Activated T-helper 9 cell treated with anti-CD3 and anti-CD28 coated beads, Interleukin-2, amount 50 U/mL, for 16 hours (primary cell): Measurements from ENCODE around the gene ASB18.
"Not testable (repeated sequence)": the region's sequence is repeated elsewhere in the genome, so short reads cannot be mapped to it uniquely, and the experiment has no call there.

Source experiments
- DNase-seq: peaks from one replicate; pipeline ENCODE4 v3.0.0-alpha.2; 2020; ENCODE audit warnings: low read depth

The ASB18 gene

DNA sequence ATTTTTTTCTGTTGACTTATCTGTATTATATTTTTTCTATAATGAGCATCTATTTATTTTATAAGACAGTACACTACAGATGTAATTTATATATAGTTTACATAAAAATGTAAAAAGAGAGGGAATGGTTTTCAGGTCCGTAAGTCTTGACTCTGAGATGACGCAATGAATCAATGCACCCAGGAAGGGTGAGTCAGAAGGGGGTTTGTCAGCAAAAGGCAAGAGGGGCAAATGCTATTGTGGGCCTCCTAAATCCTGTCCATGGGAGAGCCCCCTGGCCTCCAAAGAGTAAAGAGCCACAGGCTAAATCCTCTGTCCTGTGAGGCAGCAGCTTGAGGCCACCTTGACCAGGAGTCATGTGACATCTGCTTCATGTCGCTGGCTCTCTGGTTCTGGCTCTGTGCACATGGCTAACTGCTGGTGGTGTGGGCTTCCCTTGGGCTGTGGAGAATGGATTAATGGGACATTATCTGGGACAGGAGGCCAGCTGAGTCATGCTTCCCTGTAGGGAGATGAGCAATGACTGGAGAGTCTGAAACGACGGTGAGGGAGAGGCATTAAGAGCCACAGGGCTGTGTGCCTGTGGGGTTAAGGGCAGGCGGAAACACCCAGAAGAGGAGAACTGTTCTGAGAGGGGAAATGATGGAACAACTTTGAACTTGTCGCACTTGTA lies 22.8 kb upstream of the ASB18 start:
- no peak for DNase-seq

DNA sequence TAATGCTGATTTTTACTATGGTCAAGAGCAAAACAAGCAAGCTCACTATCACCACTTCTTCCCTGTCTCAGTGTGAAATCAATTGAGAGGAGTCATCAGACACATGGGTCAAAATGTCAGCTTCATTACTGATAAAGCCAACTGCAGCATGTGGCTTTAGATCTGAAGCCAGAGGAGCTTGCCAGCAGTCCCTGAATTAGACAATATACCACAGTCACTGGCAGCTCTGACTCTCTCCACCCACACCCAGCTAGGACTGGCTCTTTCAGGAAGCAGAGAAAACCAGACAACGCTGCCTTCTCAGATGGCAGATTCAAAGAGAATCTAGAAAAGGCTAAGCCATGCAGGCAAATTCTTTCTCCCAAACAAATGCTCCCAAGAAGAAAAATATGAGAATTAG lies 20.0 kb upstream of the ASB18 start:
- DNase-seq = no peak

GRCh38 chr2:236282406-236282805 lies 18.2 kb upstream of the ASB18 start:
- DNase-seq = no peak

DNA sequence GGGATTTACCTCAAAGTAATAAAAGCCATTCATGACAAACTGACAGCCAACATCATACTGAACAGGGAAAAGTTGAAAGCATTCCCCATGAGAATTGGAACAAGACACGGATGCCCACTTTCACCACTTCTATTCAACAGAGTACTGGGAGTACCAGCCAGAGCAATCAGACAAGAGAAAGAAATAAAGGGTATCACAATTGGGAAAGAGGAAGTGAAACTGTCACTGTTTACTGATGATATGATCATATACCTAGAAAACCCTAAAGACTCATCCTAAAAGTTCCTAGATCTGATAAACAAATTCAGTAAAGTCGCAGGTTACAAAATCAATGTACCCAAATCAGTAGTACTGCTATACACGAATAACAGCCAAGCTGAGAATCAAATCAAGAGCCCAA lies 17.2 kb upstream of the ASB18 start:
- DNase-seq = no peak

DNA sequence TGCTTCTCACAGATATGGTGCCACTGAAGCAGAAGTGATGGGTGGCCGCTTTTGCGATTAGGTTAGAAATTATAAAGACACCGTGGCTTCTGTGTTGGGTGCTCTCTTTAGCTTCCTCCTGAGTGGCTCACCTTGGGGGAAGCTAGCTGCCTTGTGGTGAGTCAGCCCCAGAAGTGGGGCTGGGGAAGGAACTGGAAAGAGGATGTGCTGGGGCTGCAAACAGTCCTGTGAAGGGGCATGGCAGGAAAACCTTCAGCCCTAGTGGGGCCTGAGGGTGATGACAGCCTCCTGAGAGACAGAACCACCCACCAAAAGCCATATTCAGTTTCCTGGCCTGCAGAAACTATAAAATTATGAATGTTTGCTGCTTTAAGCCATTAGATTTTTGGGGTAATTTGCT lies 8.9 kb upstream of the ASB18 start:
- no peak for DNase-seq

GRCh38 chr2:236271851-236272250 lies 7.6 kb upstream of the ASB18 start:
- no peak for DNase-seq

DNA sequence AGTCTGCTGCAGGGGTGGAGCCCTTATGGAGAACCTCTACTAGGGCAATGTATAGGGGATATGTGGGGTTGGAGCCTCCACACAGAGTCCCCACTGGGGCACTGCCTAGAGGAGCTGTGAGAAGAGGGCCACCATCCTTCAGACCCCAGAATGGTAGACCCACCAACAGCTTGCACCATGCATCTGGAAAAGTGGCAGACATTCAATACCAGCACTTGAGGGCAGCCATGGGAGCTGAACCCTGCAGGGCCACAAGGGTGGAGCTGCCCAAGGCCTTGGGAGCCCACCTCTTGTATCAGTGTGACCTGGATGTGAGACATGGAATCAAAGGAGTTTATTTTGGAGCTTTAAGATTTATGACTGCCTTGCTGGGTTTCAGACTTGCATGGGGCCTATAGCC lies 5.7 kb upstream of the ASB18 start:
- not testable (repeated sequence) for DNase-seq

GRCh38 chr2:236265675-236266074 lies 1.5 kb upstream of the ASB18 start:
- no peak for DNase-seq

GRCh38 chr2:236262238-236262637 lies 2.0 kb downstream of the ASB18 start:
- DNase-seq = no peak

- DNase-seq = no peak
These were observed 2.8 kb downstream of the ASB18 start for GRCh38 chr2:236261452-236261851.

DNA sequence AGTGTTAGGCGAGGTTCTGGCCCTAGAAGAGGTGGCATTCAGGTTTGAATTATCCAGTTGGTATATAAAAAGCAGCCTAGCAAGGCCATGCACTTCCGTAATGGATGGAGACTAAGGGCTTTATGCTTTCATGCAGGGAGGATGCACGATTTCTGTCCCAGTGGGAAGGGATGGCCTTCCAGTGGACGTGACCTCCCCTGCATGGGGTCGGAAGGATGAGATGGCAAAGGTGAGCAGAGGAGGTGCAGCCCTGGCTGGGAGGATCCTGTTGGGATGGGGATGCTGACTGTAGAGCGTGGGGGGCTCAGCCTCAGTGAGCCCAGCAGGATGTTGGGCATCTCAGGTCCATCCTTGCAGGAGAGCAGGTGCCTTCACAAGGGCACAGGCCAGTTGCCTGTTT lies 4.8 kb downstream of the ASB18 start:
- DNase-seq = no peak

DNA sequence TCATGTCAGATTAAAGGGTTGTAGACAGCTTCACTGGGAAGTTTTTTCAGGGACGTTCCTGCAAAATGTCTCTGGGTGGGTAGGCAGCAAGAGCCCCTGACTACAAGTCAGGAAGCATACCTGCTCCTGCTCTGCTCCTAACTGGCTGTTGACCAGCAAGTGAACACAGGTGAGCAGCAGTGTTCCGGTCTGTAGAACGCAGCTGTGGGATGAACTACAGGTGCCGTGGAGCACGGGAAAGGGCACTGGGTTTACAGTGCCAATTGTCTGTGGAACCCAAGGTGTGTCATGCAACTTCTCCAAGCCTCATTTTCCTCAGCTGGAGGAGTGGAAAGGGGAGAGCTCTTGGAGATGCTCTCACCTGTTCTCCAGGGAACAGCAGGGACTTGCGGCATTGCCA lies 6.6 kb downstream of the ASB18 start:
- DNase-seq = no peak

- no peak for DNase-seq
These were observed 7.1 kb downstream of the ASB18 start for GRCh38 chr2:236257136-236257535.

- no peak for DNase-seq
These were observed 7.7 kb downstream of the ASB18 start for GRCh38 chr2:236256366-236256985.

- no peak for DNase-seq
These were observed 9.5 kb downstream of the ASB18 start for GRCh38 chr2:236254674-236255073.

GRCh38 chr2:236254001-236254400 lies 10.2 kb downstream of the ASB18 start:
- DNase-seq = no peak

DNA sequence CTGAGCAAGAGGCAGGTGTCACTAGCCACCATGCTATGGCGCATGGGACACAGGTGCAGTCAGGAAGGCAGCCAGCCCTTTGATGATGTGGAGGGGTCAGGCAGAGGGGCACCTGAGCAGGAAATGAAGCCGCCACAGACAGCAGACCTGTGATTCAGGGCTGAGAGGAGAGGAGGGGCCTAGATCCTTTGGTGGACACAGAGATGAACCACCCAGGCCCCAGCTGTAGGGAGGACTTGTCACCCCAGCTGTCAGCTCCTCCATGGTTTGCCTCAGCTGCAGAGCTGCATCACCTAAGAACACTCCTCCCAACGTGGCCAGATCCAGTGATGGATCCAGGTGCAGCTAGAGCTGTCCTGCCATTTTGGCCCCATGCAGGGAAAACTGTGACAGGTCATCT lies 11.6 kb downstream of the ASB18 start:
- DNase-seq = no peak

DNA sequence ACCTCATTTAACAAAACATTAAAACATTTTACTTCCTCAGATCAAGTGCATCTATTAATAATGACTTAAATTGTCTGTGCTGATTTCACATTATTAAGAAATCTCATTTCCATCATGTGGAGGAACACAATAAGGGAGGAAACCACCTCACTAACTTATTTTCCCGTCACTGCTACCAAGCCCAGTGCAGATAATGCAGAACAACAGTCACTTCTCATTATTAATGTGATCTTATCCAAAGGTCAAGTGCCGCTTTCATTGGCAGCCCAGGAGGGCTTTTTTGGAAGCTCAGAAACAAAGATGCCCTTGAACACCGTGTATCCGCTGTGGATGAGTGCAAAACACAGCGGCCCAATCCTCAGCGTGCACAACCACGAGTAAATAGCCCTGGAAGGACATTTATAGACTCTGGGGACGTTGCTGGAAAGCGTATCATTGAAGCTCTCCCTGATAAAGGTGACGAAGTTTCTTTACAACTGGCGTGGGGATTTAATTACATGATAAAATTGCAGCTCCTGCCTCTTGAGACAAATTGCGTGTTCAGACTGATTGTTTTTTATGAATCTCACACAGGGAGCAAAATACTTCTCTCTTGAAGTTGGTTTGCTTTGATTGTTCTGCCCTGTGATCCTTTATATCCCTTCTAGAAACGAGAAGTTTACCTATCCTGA lies 13.2 kb downstream of the ASB18 start:
- no peak for DNase-seq

GRCh38 chr2:236250286-236250685 lies 13.9 kb downstream of the ASB18 start:
- DNase-seq = no peak

DNA sequence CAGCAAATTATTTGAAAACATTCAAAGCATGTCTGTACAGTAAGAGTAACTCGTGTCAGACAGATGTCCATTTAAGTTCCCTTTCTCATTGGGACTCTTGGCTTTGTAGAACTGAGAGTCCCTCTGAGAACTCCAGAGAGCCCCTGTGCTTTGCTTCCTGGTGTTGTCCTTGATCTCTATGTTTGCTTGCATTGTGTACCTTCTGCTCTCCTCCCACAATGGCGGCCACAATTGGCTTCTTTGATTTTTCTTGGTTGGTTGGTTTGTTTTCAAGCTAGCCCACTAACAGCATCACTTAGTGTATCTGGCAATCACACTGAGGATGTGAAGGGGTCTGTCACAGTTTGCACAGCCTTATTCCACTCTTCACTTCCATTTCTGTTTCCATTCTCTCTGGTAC lies 15.1 kb downstream of the ASB18 start:
- no peak for DNase-seq

- DNase-seq = no peak
These were observed 17.4 kb downstream of the ASB18 start for GRCh38 chr2:236246711-236247246.

- no peak for DNase-seq
These were observed 19.9 kb downstream of the ASB18 start for GRCh38 chr2:236244256-236244655.

DNA sequence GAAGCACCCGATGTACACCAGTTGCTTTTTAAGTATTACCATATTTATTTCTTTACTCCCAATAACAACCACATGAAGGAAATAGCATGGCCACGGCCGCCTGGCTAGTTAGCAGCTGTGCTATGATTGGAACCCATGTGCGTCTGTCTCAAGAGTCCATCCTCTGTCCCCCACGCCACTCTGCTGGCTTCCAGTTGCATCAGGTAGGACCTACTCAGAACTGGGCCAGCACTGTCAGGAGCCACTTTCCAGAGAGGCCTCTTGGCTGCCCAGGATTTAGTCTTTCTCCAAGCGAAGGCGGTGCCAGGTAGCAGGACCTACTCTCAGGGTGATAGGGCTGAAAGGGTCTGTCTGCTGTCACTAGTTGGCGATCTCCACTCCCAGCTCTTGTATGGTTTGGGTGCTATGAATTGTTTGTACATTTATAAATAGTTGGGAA lies 22.1 kb downstream of the ASB18 start:
- DNase-seq = no peak
